ENCODE measurements around the gene KCNIP4. TPM values are rescaled to one million over a fixed set of nuclear protein-coding genes. Genes with fewer than 3 reads are reported as not detected.

KCNIP4 gene
- total RNA-seq, 1 experiment from 2014 or later = not detected

DNA sequence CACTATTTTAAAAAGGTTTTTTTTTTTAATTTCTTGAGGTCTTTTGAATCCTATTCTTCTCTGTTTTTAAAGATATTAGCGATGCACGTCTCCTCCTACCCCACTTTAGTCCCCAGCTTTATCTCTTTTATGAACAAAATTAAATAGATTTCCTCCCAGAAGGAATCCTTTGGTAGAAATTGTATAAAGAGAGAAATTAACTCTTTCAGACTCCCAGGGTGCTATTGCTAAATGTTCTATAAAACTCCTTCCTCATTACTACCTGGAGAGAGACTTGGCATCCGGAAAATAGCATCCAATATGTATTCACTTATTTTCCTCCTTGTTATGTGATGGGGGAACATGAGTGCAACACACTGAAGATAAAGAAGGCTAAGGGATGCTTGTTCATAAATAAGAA is 1264.8 kb downstream of the KCNIP4 start:
- H4K20me1 ChIP-seq (ENCODE audit: insufficient read depth) = no peaks in the 10 kb centered on the region
- no peaks in the 10 kb centered on the region for H3K9me3 ChIP-seq (ENCODE audit: insufficient read depth, low read depth)
- intact Hi-C loops (cut with micrococcal nuclease; ENCODE audit: unreplicated experiment) = loop anchor here (2.0 kb wide), 2 partner anchors 141 to 1995 kb away; no protein-coding TSS in a partner anchor
- H3K36me3 ChIP-seq (ENCODE audit: low read depth) = no peaks in the 10 kb centered on the region
- H3K4me1 ChIP-seq (replicated peaks; ENCODE audit: insufficient read depth) = no peaks in the 10 kb centered on the region
- H3K79me2 ChIP-seq (ENCODE audit: low read depth) = no peaks in the 10 kb centered on the region
- ChIA-PET POLR2A (ENCODE audit: unreplicated experiment) (no interaction called here), CTCF (no interaction called here)
- no peak overlapping the region for H3K4me2 ChIP-seq
- no peak for TF ChIP-seq EZH2 (IDR thresholded peaks at IDR 0.05; ENCODE audit: low read depth)
- no peak for TF ChIP-seq CTCF (conservative IDR thresholded peaks at IDR 0.05)
- no peaks in the 10 kb centered on the region for H3K9me2 ChIP-seq (ENCODE audit: insufficient read depth)
- no peaks in the 10 kb centered on the region for H3K27me3 ChIP-seq (ENCODE audit: insufficient read depth, low read depth)
- H2AFZ ChIP-seq = no peak overlapping the region
- no peak overlapping the region for H3K27ac ChIP-seq
- BruUV-seq (replicated peaks) = no TSS peak
- H3F3A ChIP-seq (ENCODE audit: insufficient read depth, low read depth) = no peaks in the 10 kb centered on the region
- DNase-seq = no peak
- no peak overlapping the region for H3K4me3 ChIP-seq

- no peak for TF ChIP-seq CTCF (conservative IDR thresholded peaks at IDR 0.05)
- no peak for TF ChIP-seq EZH2 (IDR thresholded peaks at IDR 0.05; ENCODE audit: low read depth)
- H4K20me1 ChIP-seq (ENCODE audit: insufficient read depth) = no peaks in the 10 kb centered on the region
- no peaks in the 10 kb centered on the region for H3K36me3 ChIP-seq (ENCODE audit: low read depth)
- no peaks in the 10 kb centered on the region for H3K9me2 ChIP-seq (ENCODE audit: insufficient read depth)
- H3K4me2 ChIP-seq = no peak overlapping the region
- no peaks in the 10 kb centered on the region for H3F3A ChIP-seq (ENCODE audit: insufficient read depth, low read depth)
- no peak overlapping the region for H3K4me3 ChIP-seq
- no TSS peak for BruUV-seq (replicated peaks)
- no peak overlapping the region for H2AFZ ChIP-seq
- DNase-seq = no peak
- intact Hi-C loops (cut with micrococcal nuclease; ENCODE audit: unreplicated experiment) = loop anchor here (2.0 kb wide), 1 partner anchor 1994 kb away; no protein-coding TSS in a partner anchor
- H3K79me2 ChIP-seq (ENCODE audit: low read depth) = no peaks in the 10 kb centered on the region
- ChIA-PET POLR2A (ENCODE audit: unreplicated experiment) (no interaction called here), CTCF (interaction anchor here (0.5 kb wide), 1 partner anchor 219 kb away, joined by 3 read pairs; no protein-coding TSS in a partner anchor)
- no peaks in the 10 kb centered on the region for H3K27me3 ChIP-seq (ENCODE audit: insufficient read depth, low read depth)
- no peaks in the 10 kb centered on the region for H3K9me3 ChIP-seq (ENCODE audit: insufficient read depth, low read depth)
- H3K4me1 ChIP-seq (replicated peaks; ENCODE audit: insufficient read depth) = no peaks in the 10 kb centered on the region
- H3K27ac ChIP-seq = no peak overlapping the region
These were observed 1265.7 kb downstream of the KCNIP4 start for GRCh38 chr4:20682853-20683252.

GRCh38 chr4:20681271-20681670 is 1267.3 kb downstream of the KCNIP4 start:
- Histone ChIP-seq H4K20me1 (ENCODE audit: insufficient read depth) (no peaks in the 10 kb centered on the region), H3K79me2 (ENCODE audit: low read depth) (no peaks in the 10 kb centered on the region), H3K4me2 (no peak overlapping the region), H2AFZ (no peak overlapping the region), H3F3A (ENCODE audit: insufficient read depth, low read depth) (no peaks in the 10 kb centered on the region), H3K9me2 (ENCODE audit: insufficient read depth) (no peaks in the 10 kb centered on the region), H3K9me3 (ENCODE audit: insufficient read depth, low read depth) (no peaks in the 10 kb centered on the region), H3K36me3 (ENCODE audit: low read depth) (no peaks in the 10 kb centered on the region), H3K27me3 (ENCODE audit: insufficient read depth, low read depth) (no peaks in the 10 kb centered on the region), H3K27ac (no peak overlapping the region), H3K4me1 (replicated peaks; ENCODE audit: insufficient read depth) (no peaks in the 10 kb centered on the region), H3K4me3 (no peak overlapping the region)
- no TSS peak for BruUV-seq (replicated peaks)
- no peak for DNase-seq
- TF ChIP-seq EZH2 (IDR thresholded peaks at IDR 0.05; ENCODE audit: low read depth) = no peak
- no peak for TF ChIP-seq CTCF (conservative IDR thresholded peaks at IDR 0.05)
- intact Hi-C loops (cut with micrococcal nuclease; ENCODE audit: unreplicated experiment) = no loop called here
- ChIA-PET CTCF (no interaction called here), POLR2A (ENCODE audit: unreplicated experiment) (no interaction called here)
